GM12878 (cell line): Measurements from ENCODE around the gene CACNA1A. TPM values are rescaled to one million over a fixed set of nuclear protein-coding genes. Genes with fewer than 3 reads are reported as not detected.

Source experiments
- ATF3 ChIP-seq: IDR thresholded peaks from 2 replicates; pipeline ENCODE4 v1.6.1; 2011; ENCODE audit warnings: low read depth, mild to moderate bottlenecking, low read length, moderate library complexity, borderline replicate concordance; ENCODE audit errors: extremely low read depth
- CBFB ChIP-seq: IDR thresholded peaks from 2 replicates; pipeline ENCODE4 v1.6.1; 2016; ENCODE audit warnings: antibody characterized with exemption, low read depth
- CREB1 ChIP-seq: IDR thresholded peaks from 2 replicates; pipeline ENCODE4 v1.6.1; 2012; ENCODE audit warnings: low read depth, mild to moderate bottlenecking, inconsistent platforms
- DPF2 ChIP-seq: fragments of 450-650 bp; IDR thresholded peaks from 2 replicates; pipeline ENCODE4 v1.6.1; 2017; ENCODE audit warnings: mild to moderate bottlenecking
- E2F8 ChIP-seq: fragments of 450-650 bp; IDR thresholded peaks from 2 replicates; pipeline ENCODE4 v1.6.1; 2018; ENCODE audit warnings: mild to moderate bottlenecking, low read depth, moderate library complexity; ENCODE audit not compliant: partially characterized antibody
- HCFC1 ChIP-seq: fragments of 150-350 bp; IDR thresholded peaks from 2 replicates; pipeline ENCODE4 v1.6.1; 2014; ENCODE audit warnings: low read length
- IKZF2 ChIP-seq, 2 experiments: fragments of 450-650 bp; IDR thresholded peaks; 2 replicates each; pipeline ENCODE4 v1.6.1; 2017; ENCODE audit warnings: mild to moderate bottlenecking in 2 of 2, moderate library complexity in 2 of 2
- MEF2B ChIP-seq: fragments of 450-650 bp; IDR thresholded peaks from 2 replicates; pipeline ENCODE4 v1.6.1; 2018; ENCODE audit warnings: mild to moderate bottlenecking, moderate library complexity; ENCODE audit not compliant: partially characterized antibody, poor library complexity, severe bottlenecking
- MXI1 ChIP-seq: fragments of 150-350 bp; IDR thresholded peaks from 2 replicates; pipeline ENCODE4 v1.6.1; 2011; ENCODE audit warnings: low read depth, mild to moderate bottlenecking, inconsistent platforms, low read length, improper control_type of control experiment
- NBN ChIP-seq: fragments of 450-650 bp; IDR thresholded peaks from 2 replicates; pipeline ENCODE4 v1.6.1; 2016
- NFYA ChIP-seq: IDR thresholded peaks from 2 replicates; pipeline ENCODE4 v1.6.1; 2011; ENCODE audit warnings: low read depth, mild to moderate bottlenecking, low read length, improper control_type of control experiment, borderline replicate concordance
- PKNOX1 ChIP-seq: fragments of 450-650 bp; IDR thresholded peaks from 2 replicates; pipeline ENCODE4 v1.6.1; 2016; ENCODE audit warnings: mild to moderate bottlenecking
- RCOR1 ChIP-seq: conservative IDR thresholded peaks from 2 replicates; pipeline ENCODE4 v1.6.1; 2012; ENCODE audit warnings: low read depth, low read length, improper control_type of control experiment
- RELB ChIP-seq: fragments of 450-650 bp; IDR thresholded peaks from 2 replicates; pipeline ENCODE4 v1.6.1; 2017; ENCODE audit warnings: low read depth, mild to moderate bottlenecking, moderate library complexity
- SUPT20H ChIP-seq: IDR thresholded peaks from 2 replicates; pipeline ENCODE4 v1.6.1; 2011; ENCODE audit warnings: low read depth, mild to moderate bottlenecking, low read length, moderate library complexity, borderline replicate concordance; ENCODE audit not compliant: control insufficient read depth
- USF1 ChIP-seq: IDR thresholded peaks from 2 replicates; pipeline ENCODE4 v1.6.1; 2011; ENCODE audit warnings: borderline replicate concordance, low read depth, mild to moderate bottlenecking, moderate library complexity, mixed read lengths, low read length; ENCODE audit not compliant: insufficient read depth; ENCODE audit errors: extremely low read length
- WRNIP1 ChIP-seq: IDR thresholded peaks from 2 replicates; pipeline ENCODE4 v1.6.1; 2011; ENCODE audit warnings: low read depth, low read length, improper control_type of control experiment, borderline replicate concordance
- ZBTB4 ChIP-seq: fragments of 450-650 bp; formaldehyde crosslinking; IDR thresholded peaks from 2 replicates; pipeline ENCODE4 v1.4.0; 2022; ENCODE audit warnings: mild to moderate bottlenecking, moderate library complexity
- polyA plus RNA-seq, 11 experiments: library from polyadenylated mRNA; depleted of rRNA in 4 of 11; unstranded in 6 of 11; stranded (reverse) in 5 of 11; fragments of >200 nt; fragmentation: Nextera tagmentation in 4 of 11; fragmentation: Illumina TruSeq in 1 of 11; extraction: Ambion mirVana in 4 of 11; extraction: Trizol in 1 of 11; gene quantifications; 1 replicate in 1 of 11; 2 replicates in 10 of 11; pipeline versions ENCODE4 v1.2.1 to v1.2.3, GENCODE V29; 2011 to 2016; ENCODE audit warnings: inconsistent platforms in 2 of 11, missing spikeins in 2 of 11, low read depth in 1 of 11
- total RNA-seq, 4 experiments: library from RNA; depleted of rRNA in 3 of 4; stranded (reverse); fragments of >200 nt in 3 of 4; fragmentation: Illumina TruSeq in 1 of 4; extraction: Trizol in 1 of 4; gene quantifications; 2 replicates each; pipeline versions ENCODE4 v1.2.1 to v1.2.3, GENCODE V29; 2013 to 2021

Gene CACNA1A
- total and polyA plus RNA-seq, 10 of the 15 experiments (the other 5 are each of a cell fraction or from before 2014, with no cell fraction given) = 1.1 to 4.4 (median 2.5) TPM

GRCh38 chr19:13164343-13165161 is 341.7 kb downstream of the CACNA1A start (continued):
- TF ChIP-seq RELB (0 out of 2 replicates have a peak, but pooled peaks have one; percentile 34), SUPT20H (no peak), NBN (peak; percentile 73; the same call in 1 of the 2 replicates), IKZF2 (IDR thresholded peaks at IDR 0.05) (peak; percentile 67 to 71; a peak in 3 of 4 replicates), ZBTB4 (CRISPR knock-in tag) (no peak), USF1 (no peak), PKNOX1 (peak; percentile 19; the same call in 1 of the 2 replicates), HCFC1 (no peak), ATF3 (no peak), CBFB (0 out of 2 replicates have a peak, but pooled peaks have one; percentile 17), NFYA (no peak), MXI1 (no peak), CREB1 (0 out of 2 replicates have a peak, but pooled peaks have one; percentile 25), DPF2 (0 out of 2 replicates have a peak, but pooled peaks have one; percentile 25), MEF2B (peak; percentile 37), WRNIP1 (no peak), RCOR1 (no peak), E2F8 (no peak)
